ENCODE results near the gene RPL13. TPM values are rescaled to one million over a fixed set of nuclear protein-coding genes. Genes with fewer than 3 reads are reported as not detected.

The RPL13 gene
- total RNA-seq, 1 experiment from 2014 or later: 2,846 TPM

DNA sequence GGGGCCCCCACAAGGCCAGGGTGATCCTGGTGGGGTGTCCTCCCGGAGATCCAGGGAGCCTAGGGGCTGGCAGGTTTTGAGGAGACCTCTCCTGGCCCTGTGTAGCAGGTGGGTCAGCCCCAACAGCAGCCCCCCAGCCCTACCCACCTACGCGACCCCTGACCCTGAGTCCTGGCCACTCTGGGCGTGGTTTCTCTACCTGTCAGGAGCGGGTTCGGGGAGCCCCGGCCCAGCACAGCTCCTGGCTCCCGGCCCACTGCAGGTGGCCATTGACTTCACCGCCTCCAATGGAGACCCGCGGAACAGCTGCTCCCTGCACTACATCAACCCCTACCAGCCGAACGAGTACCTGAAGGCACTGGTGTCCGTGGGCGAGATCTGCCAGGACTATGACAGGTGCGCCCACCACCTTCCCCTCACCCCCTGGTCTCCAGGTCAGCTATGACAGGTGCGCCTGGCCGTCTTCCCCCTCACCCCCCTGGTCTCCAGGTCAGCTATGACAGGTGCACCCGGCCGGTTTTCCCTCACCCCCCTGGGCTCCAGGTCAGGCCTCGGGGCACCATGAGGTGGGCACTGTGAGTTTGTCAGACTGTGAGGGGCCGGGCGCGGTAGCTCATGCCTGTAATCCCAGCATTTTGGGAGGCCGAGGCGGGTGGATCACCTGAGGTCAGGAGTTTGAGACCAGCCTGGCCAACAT is 28.1 kb downstream of the RPL13 start:
- POLR2A ChIA-PET: no interaction called here
- intact Hi-C loops (cut with micrococcal nuclease; ENCODE audit: unreplicated experiment): no loop called here
- peaks cover 3% of the 10 kb centered on the region for H3K36me3 ChIP-seq (ENCODE audit: control insufficient read depth, insufficient read depth, low read length)
- no peaks in the 10 kb centered on the region for H3K27me3 ChIP-seq (replicated peaks; ENCODE audit: control insufficient read depth, insufficient read depth, low read length)
- H3K9me3 ChIP-seq: peaks cover 22% of the 10 kb centered on the region
- DNase-seq: no peak
- Mint-ChIP-seq H3K4me1 (ENCODE audit: low read depth, unreplicated experiment) (no peaks in the 10 kb centered on the region), H3K36me3 (ENCODE audit: insufficient read depth, unreplicated experiment) (peaks cover 68% of the 10 kb centered on the region), H3K27me3 (ENCODE audit: insufficient read depth, unreplicated experiment) (no peaks in the 10 kb centered on the region), H3K27ac (ENCODE audit: unreplicated experiment) (no peak overlapping the region), H3K9me3 (ENCODE audit: unreplicated experiment) (no peaks in the 10 kb centered on the region), H3K4me3 (ENCODE audit: unreplicated experiment) (no peak overlapping the region)
- CTCF ChIA-PET: no interaction called here
- BruUV-seq (replicated peaks): no TSS peak
- H3K4me1 ChIP-seq: no peaks in the 10 kb centered on the region
- TF ChIP-seq, protein P1, sequence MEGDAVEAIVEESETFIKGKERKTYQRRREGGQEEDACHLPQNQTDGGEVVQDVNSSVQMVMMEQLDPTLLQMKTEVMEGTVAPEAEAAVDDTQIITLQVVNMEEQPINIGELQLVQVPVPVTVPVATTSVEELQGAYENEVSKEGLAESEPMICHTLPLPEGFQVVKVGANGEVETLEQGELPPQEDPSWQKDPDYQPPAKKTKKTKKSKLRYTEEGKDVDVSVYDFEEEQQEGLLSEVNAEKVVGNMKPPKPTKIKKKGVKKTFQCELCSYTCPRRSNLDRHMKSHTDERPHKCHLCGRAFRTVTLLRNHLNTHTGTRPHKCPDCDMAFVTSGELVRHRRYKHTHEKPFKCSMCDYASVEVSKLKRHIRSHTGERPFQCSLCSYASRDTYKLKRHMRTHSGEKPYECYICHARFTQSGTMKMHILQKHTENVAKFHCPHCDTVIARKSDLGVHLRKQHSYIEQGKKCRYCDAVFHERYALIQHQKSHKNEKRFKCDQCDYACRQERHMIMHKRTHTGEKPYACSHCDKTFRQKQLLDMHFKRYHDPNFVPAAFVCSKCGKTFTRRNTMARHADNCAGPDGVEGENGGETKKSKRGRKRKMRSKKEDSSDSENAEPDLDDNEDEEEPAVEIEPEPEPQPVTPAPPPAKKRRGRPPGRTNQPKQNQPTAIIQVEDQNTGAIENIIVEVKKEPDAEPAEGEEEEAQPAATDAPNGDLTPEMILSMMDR (IDR thresholded peaks at IDR 0.05; ENCODE audit: insufficient read depth in 1 of 2, low read depth in 1 of 2, low read length in 1 of 2, severe bottlenecking in 1 of 2, unreplicated experiment in 1 of 2): no peak
- no peak overlapping the region for H3K4me3 ChIP-seq (ENCODE audit: low read depth, low read length)

DNA sequence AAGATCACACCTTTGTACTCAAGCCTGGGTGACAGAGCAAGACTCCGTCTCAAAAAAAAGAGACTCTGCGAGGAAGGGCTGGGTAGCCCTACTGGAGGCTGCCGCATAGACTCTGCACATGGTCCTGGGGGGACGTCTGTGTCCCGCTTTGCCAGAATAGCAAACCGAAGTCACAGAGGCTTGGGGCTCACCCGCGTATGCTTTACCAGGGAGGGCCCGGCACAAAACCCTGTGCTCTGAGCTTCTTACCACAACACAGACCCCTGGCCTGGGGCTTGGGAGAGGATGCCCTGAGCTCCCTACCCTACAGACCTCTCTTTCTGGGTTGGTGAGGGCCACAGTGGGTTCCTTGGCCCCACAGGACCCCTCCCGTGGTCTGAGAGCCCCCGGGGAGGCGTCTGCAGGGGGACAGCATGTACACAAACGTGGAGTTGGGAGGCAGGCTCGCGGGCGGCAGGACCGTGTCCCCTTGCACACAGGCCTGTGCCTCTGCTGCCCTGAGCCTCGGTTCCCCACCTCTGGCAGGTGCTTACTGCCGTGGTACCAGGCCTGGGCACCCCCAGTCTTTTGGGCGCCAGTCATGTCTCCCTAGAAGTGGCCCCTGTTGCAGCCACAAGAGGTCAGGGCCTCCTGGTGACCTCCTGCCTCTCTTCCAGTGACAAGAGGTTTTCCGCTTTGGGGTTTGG is 28.9 kb downstream of the RPL13 start:
- peaks cover 22% of the 10 kb centered on the region for H3K9me3 ChIP-seq
- Mint-ChIP-seq H3K27ac (ENCODE audit: unreplicated experiment) (no peak overlapping the region), H3K4me3 (ENCODE audit: unreplicated experiment) (no peak overlapping the region), H3K27me3 (ENCODE audit: insufficient read depth, unreplicated experiment) (no peaks in the 10 kb centered on the region), H3K4me1 (ENCODE audit: low read depth, unreplicated experiment) (no peaks in the 10 kb centered on the region), H3K9me3 (ENCODE audit: unreplicated experiment) (no peaks in the 10 kb centered on the region), H3K36me3 (ENCODE audit: insufficient read depth, unreplicated experiment) (peaks cover 75% of the 10 kb centered on the region)
- H3K4me1 ChIP-seq: no peaks in the 10 kb centered on the region
- CTCF ChIA-PET: no interaction called here
- intact Hi-C loops (cut with micrococcal nuclease; ENCODE audit: unreplicated experiment): no loop called here
- TF ChIP-seq, protein P1 (IDR thresholded peaks at IDR 0.05; ENCODE audit: insufficient read depth in 1 of 2, low read depth in 1 of 2, low read length in 1 of 2, severe bottlenecking in 1 of 2, unreplicated experiment in 1 of 2): no peak
- no peak overlapping the region for H3K4me3 ChIP-seq (ENCODE audit: low read depth, low read length)
- POLR2A ChIA-PET: interaction anchor here (0.6 kb wide), 1 partner anchor 68 kb away, joined by 3 read pairs; no protein-coding TSS in a partner anchor
- no peak for DNase-seq
- no peaks in the 10 kb centered on the region for H3K27me3 ChIP-seq (replicated peaks; ENCODE audit: control insufficient read depth, insufficient read depth, low read length)
- BruUV-seq (replicated peaks): no TSS peak
- peaks cover 3% of the 10 kb centered on the region; the same call in 1 of the 2 replicates for H3K36me3 ChIP-seq (ENCODE audit: control insufficient read depth, insufficient read depth, low read length)

DNA sequence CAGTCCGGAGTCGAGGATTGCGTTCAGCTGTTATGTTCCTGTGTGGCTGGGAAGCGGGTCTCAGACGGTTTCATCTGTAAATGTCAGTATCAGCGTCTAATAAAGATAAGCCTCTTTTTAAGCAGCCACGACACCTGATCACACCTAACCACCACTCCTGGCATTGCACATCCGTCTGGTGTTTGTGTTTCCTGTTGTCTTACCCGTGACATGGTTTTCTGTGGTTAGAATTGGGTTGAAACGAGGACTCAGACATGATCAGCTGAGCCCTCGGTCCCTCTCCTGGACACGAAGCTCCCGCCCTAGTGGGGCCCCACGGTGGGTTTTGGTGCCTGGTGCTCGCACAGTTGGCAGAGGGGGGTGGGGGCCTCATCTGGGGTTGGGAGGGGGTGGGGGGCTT is 33.4 kb downstream of the RPL13 start:
- CTCF ChIA-PET: no interaction called here
- TF ChIP-seq, protein P1 (IDR thresholded peaks at IDR 0.05; ENCODE audit: insufficient read depth in 1 of 2, low read depth in 1 of 2, low read length in 1 of 2, severe bottlenecking in 1 of 2, unreplicated experiment in 1 of 2): no peak
- Mint-ChIP-seq H3K27ac (ENCODE audit: unreplicated experiment) (no peak overlapping the region), H3K27me3 (ENCODE audit: insufficient read depth, unreplicated experiment) (no peaks in the 10 kb centered on the region), H3K36me3 (ENCODE audit: insufficient read depth, unreplicated experiment) (peaks cover 56% of the 10 kb centered on the region), H3K4me3 (ENCODE audit: unreplicated experiment) (no peak overlapping the region), H3K9me3 (ENCODE audit: unreplicated experiment) (no peaks in the 10 kb centered on the region), H3K4me1 (ENCODE audit: low read depth, unreplicated experiment) (no peaks in the 10 kb centered on the region)
- Histone ChIP-seq H3K36me3 (ENCODE audit: control insufficient read depth, insufficient read depth, low read length) (no peaks in the 10 kb centered on the region; the same call in 1 of the 2 replicates), H3K9me3 (peaks cover 4% of the 10 kb centered on the region; the same call in 1 of the 2 replicates), H3K4me3 (ENCODE audit: low read depth, low read length) (no peak overlapping the region), H3K27me3 (replicated peaks; ENCODE audit: control insufficient read depth, insufficient read depth, low read length) (no peaks in the 10 kb centered on the region), H3K4me1 (no peaks in the 10 kb centered on the region)
- BruUV-seq (replicated peaks): no TSS peak
- no peak for DNase-seq
- POLR2A ChIA-PET: no interaction called here
- intact Hi-C loops (cut with micrococcal nuclease; ENCODE audit: unreplicated experiment): no loop called here
